K562 (cell line): ENCODE data around the gene NUP205. TPM values are rescaled to one million over a fixed set of nuclear protein-coding genes. Genes with fewer than 3 reads are reported as not detected.
A peak's percentile ranks its signal among the peaks of the same experiment; 100 is the strongest.

Experiments used
- ATAC-seq: fragments of 200-7000 bp; cut with Tn5 transposase; 3 replicates; pipeline ENCODE4 v1.9.1; 2020; ENCODE audit warnings: moderate library complexity
- BruUV-seq: library from RNA; stranded (reverse); fragments of 400-500 nt; replicated peaks from 2 replicates; lab custom pipeline; 2021; lab: Mats Ljungman, UMichigan
- CTCF ChIA-PET: fragments of 300-600 bp; formaldehyde crosslinking; extraction: SDS; loops from one replicate; lab custom pipeline; 2021; ENCODE audit warnings: low intra/inter-chr PET ratio; lab: Yijun Ruan, JAX
- POLR2A ChIA-PET: fragments of 300-600, 350-650 bp; sonication (Branson Sonifier 250); formaldehyde crosslinking; extraction: SDS; loops from one replicate; lab custom pipeline; 2021; ENCODE audit warnings: antibody characterized with exemption, inconsistent platforms; lab: Yijun Ruan, JAX
- DNase-seq, 4 experiments: peaks; one replicate each; pipeline versions ENCODE4 v3.0.0 to v3.0.0-alpha.2; 2011 to 2018; ENCODE audit warnings: low spot score in 3 of 4, mixed read lengths in 3 of 4; ENCODE audit errors: extremely low read depth in 1 of 4
- FAIRE-seq: peaks from 2 replicates; lab custom pipeline; 2011; peaks lifted over from hg19 to GRCh38; lab: Jason Lieb, UNC
- H2AFZ ChIP-seq: 2 replicates; pipeline ENCODE4 v1.6.0; 2011; ENCODE audit warnings: low read depth, low read length, control low read depth, inconsistent platforms
- H3K27ac ChIP-seq: fragments of 200-600 bp; 3 replicates; pipeline ENCODE4 v1.8.0; 2011; ENCODE audit warnings: low read depth, mild to moderate bottlenecking, control low read depth, inconsistent platforms, low read length, moderate library complexity, mixed read lengths; ENCODE audit errors: extremely low read depth
- H3K27me3 ChIP-seq, 2 experiments: fragments of 300-600 bp in 1 of 2; 2 replicates in 1 of 2; 3 replicates in 1 of 2; pipeline versions ENCODE4 v1.6.0 to v1.8.0; 2011; ENCODE audit warnings: inconsistent platforms in 2 of 2, low read length in 2 of 2, mild to moderate bottlenecking in 1 of 2, mixed read lengths in 1 of 2, moderate library complexity in 1 of 2; ENCODE audit not compliant: control insufficient read depth in 2 of 2, insufficient read depth in 2 of 2
- H3K36me3 ChIP-seq: fragments of 300-600 bp; 3 replicates; pipeline ENCODE4 v1.8.0; 2011; ENCODE audit warnings: mild to moderate bottlenecking, low read length, inconsistent platforms; ENCODE audit not compliant: control insufficient read depth, insufficient read depth
- H3K4me1 ChIP-seq, 2 experiments: fragments of 200-600 bp in 1 of 2; replicated peaks in 1 of 2; 2 replicates in 1 of 2; 3 replicates in 1 of 2; pipeline versions ENCODE4 v1.5.1 to v1.8.0; 2011; ENCODE audit warnings: inconsistent platforms in 2 of 2, low read length in 2 of 2, mild to moderate bottlenecking in 1 of 2, mixed read lengths in 1 of 2, moderate library complexity in 1 of 2; ENCODE audit not compliant: control insufficient read depth in 2 of 2, insufficient read depth in 2 of 2
- H3K4me2 ChIP-seq: 2 replicates; pipeline ENCODE4 v1.6.1; 2011; ENCODE audit warnings: low read length, control low read depth, inconsistent platforms, mixed read lengths; ENCODE audit not compliant: insufficient read depth
- H3K4me3 ChIP-seq: fragments of 200-600 bp; sonication (generic), shearing (Covaris generic); 2 replicates; pipeline ENCODE4 v1.5.1; 2016; ENCODE audit warnings: control low read depth, inconsistent platforms
- H3K79me2 ChIP-seq: fragments of 200-600 bp; 3 replicates; pipeline ENCODE4 v1.8.0; 2011; ENCODE audit warnings: low read length, inconsistent platforms; ENCODE audit not compliant: control insufficient read depth, insufficient read depth
- H3K9ac ChIP-seq, 2 experiments: 2 replicates each; pipeline versions ENCODE4 v1.6.0 to v1.6.1; 2011; ENCODE audit warnings: low read depth in 2 of 2, low read length in 2 of 2, control low read depth in 1 of 2, inconsistent platforms in 1 of 2, mild to moderate bottlenecking in 1 of 2, mixed read lengths in 1 of 2; ENCODE audit not compliant: insufficient read depth in 1 of 2
- H3K9me1 ChIP-seq: one replicate; pipeline ENCODE4 v1.6.0; 2011; ENCODE audit warnings: inconsistent platforms, mild to moderate bottlenecking, low read length, moderate library complexity; ENCODE audit not compliant: control insufficient read depth, insufficient read depth
- H3K9me3 ChIP-seq: replicated peaks from 2 replicates; pipeline ENCODE4 v1.5.1; 2011; ENCODE audit warnings: low read depth, low read length, inconsistent platforms; ENCODE audit not compliant: control insufficient read depth, insufficient read depth
- H4K20me1 ChIP-seq: replicated peaks from 2 replicates; pipeline ENCODE4 v1.6.1; 2011; ENCODE audit warnings: low read length, inconsistent platforms, mixed read lengths; ENCODE audit not compliant: control insufficient read depth, insufficient read depth
- MXI1 ChIP-seq: IDR thresholded peaks from 2 replicates; pipeline ENCODE4 v1.6.1; 2011; ENCODE audit warnings: low read depth, mild to moderate bottlenecking, improper control_type of control experiment, low read length
- RBM25 ChIP-seq: fragments of 200-400 bp; formaldehyde crosslinking; IDR thresholded peaks from 2 replicates; pipeline ENCODE4 v1.6.1; 2018; ENCODE audit warnings: low read length, low read depth, moderate library complexity; ENCODE audit not compliant: severe bottlenecking
- SNRNP70 ChIP-seq: fragments of 200-400 bp; formaldehyde crosslinking; optimal IDR thresholded peaks from 2 replicates; pipeline ENCODE3; 2017; ENCODE audit warnings: low read depth, low read length
- ZNF408 ChIP-seq: fragments of 250-450 bp; sonication (Bioruptor Pico); IDR thresholded peaks from 2 replicates; pipeline ENCODE4 v1.4.0; 2020; ENCODE audit warnings: low read depth, mild to moderate bottlenecking, moderate library complexity
- in situ Hi-C: fragments of 300-500 bp; cut with MboI; formaldehyde crosslinking; loops from 4 replicates; pipeline ENCODE4 v1.15.0; 2018; ENCODE audit warnings: inconsistent platforms, mixed read lengths
- intact Hi-C: fragments of 100-400 bp; cut with micrococcal nuclease; formaldehyde crosslinking; loops from 2 replicates; pipeline ENCODE4 v1.14.2; 2022
- polyA plus RNA-seq, 8 experiments: library from polyadenylated mRNA; depleted of rRNA in 4 of 8; stranded (reverse) in 5 of 8; unstranded in 3 of 8; fragments of >200 nt; fragmentation: Nextera tagmentation in 2 of 8; fragmentation: Illumina TruSeq in 1 of 8; extraction: Ambion mirVana in 2 of 8; extraction: Trizol in 1 of 8; gene quantifications; 2 replicates each; pipeline versions ENCODE4 v1.2.1 to v1.2.3, GENCODE V29; 2011 to 2014; ENCODE audit warnings: inconsistent platforms in 1 of 8, missing spikeins in 1 of 8
- total RNA-seq, 7 experiments: library from RNA; depleted of rRNA in 6 of 7; stranded (reverse); fragments of >200 nt in 6 of 7; fragmentation: Illumina TruSeq in 2 of 7; extraction: Trizol in 2 of 7; gene quantifications; 2 replicates each; pipeline versions ENCODE4 v1.2.1 to v1.2.3, GENCODE V29; 2011 to 2021; ENCODE audit warnings: low replicate concordance in 1 of 7
- TF ChIP-seq, protein P1 (sequence below): fragments of 250-450 bp; sonication (Bioruptor Pico); IDR thresholded peaks from 2 replicates; pipeline ENCODE4 v1.4.0; 2020; ENCODE audit warnings: mild to moderate bottlenecking
- TF ChIP-seq, protein P2 (sequence below): sonication (generic); formaldehyde crosslinking; IDR thresholded peaks from 2 replicates; pipeline ENCODE4 v1.8.0; 2023; ENCODE audit warnings: mild to moderate bottlenecking, missing genetic modification reagents
- TF ChIP-seq, protein P3 (sequence below): fragments of 250-450 bp; sonication (Bioruptor Pico); IDR thresholded peaks from 2 replicates; pipeline ENCODE4 v1.5.0; 2021; ENCODE audit warnings: mild to moderate bottlenecking, moderate library complexity

Gene NUP205
- total and polyA plus RNA-seq, 9 of the 15 experiments (the other 6 are each of a cell fraction or from before 2014, with no cell fraction given), result 101 to 282 (median 193) TPM

DNA sequence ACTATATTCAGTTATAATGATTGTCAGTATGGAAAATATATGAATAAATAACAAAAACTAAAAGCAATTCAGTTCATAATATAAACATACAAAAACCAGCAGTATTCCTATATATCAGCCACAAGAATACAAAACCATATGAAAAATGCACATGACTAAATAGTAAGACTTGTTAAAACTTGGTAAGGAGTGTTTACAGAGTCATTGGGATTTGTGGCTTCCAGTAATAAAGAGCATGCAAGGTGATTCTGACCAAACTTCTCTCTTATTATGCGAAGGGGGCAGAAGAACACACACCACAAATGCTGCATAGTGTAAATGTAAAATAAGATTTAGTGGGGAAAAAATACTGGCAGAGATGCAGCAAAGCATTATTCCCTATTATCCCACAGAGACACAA, 39.0 kb upstream of the NUP205 start (continued):
- TF ChIP-seq, protein P1, sequence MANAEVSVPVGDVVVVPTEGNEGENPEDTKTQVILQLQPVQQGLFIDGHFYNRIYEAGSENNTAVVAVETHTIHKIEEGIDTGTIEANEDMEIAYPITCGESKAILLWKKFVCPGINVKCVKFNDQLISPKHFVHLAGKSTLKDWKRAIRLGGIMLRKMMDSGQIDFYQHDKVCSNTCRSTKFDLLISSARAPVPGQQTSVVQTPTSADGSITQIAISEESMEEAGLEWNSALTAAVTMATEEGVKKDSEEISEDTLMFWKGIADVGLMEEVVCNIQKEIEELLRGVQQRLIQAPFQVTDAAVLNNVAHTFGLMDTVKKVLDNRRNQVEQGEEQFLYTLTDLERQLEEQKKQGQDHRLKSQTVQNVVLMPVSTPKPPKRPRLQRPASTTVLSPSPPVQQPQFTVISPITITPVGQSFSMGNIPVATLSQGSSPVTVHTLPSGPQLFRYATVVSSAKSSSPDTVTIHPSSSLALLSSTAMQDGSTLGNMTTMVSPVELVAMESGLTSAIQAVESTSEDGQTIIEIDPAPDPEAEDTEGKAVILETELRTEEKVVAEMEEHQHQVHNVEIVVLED (CRISPR knock-in tag), result no peak

GRCh38 chr7:135519233-135519688, 38.5 kb upstream of the NUP205 start:
- Histone ChIP-seq H2AFZ (peak overlapping the region; percentile 79), H3K9ac (peak overlapping the region; percentile 4 to 38; a peak in 2 of 4 replicates), H3K27me3 (no peaks in the 10 kb centered on the region), H3K4me2 (peak overlapping the region; percentile 54; the same call in 1 of the 2 replicates), H3K27ac (peak overlapping the region; percentile 67; the same call in 2 of the 3 replicates), H3K9me3 (no peaks in the 10 kb centered on the region), H3K36me3 (no peaks in the 10 kb centered on the region), H3K79me2 (no peaks in the 10 kb centered on the region), H3K9me1 (no peaks in the 10 kb centered on the region), H3K4me3 (no peak overlapping the region), H3K4me1 (peaks cover 19 to 21% of the 10 kb centered on the region in 2 experiments), H4K20me1 (no peaks in the 10 kb centered on the region)
- DNase-seq (peak in 2 of 4 experiments; percentile 65 to 75), ATAC-seq (peak; percentile 76), FAIRE-seq (peak; percentile 80)
- BruUV-seq, result no TSS peak
- POLR2A ChIA-PET, result interaction anchor here (0.6 to 2.6 kb wide), 3 partner anchors 11 to 45 kb away, joined by 3 to 15 read pairs (median 3); no protein-coding TSS in a partner anchor
- CTCF ChIA-PET, result no interaction called here
- in situ Hi-C loops, result loop anchor here (5.0 to 10.0 kb wide), 2 partner anchors 38 to 446 kb away; partner anchors contain the start of gene NUP205
- intact Hi-C loops, result loop anchor here (10.0 kb wide), 1 partner anchor 1646 kb away; no protein-coding TSS in a partner anchor
- TF ChIP-seq MXI1 (no peak), ZNF408 (CRISPR knock-in tag) (no peak), SNRNP70 (no peak), RBM25 (no peak)
- TF ChIP-seq, protein P2, sequence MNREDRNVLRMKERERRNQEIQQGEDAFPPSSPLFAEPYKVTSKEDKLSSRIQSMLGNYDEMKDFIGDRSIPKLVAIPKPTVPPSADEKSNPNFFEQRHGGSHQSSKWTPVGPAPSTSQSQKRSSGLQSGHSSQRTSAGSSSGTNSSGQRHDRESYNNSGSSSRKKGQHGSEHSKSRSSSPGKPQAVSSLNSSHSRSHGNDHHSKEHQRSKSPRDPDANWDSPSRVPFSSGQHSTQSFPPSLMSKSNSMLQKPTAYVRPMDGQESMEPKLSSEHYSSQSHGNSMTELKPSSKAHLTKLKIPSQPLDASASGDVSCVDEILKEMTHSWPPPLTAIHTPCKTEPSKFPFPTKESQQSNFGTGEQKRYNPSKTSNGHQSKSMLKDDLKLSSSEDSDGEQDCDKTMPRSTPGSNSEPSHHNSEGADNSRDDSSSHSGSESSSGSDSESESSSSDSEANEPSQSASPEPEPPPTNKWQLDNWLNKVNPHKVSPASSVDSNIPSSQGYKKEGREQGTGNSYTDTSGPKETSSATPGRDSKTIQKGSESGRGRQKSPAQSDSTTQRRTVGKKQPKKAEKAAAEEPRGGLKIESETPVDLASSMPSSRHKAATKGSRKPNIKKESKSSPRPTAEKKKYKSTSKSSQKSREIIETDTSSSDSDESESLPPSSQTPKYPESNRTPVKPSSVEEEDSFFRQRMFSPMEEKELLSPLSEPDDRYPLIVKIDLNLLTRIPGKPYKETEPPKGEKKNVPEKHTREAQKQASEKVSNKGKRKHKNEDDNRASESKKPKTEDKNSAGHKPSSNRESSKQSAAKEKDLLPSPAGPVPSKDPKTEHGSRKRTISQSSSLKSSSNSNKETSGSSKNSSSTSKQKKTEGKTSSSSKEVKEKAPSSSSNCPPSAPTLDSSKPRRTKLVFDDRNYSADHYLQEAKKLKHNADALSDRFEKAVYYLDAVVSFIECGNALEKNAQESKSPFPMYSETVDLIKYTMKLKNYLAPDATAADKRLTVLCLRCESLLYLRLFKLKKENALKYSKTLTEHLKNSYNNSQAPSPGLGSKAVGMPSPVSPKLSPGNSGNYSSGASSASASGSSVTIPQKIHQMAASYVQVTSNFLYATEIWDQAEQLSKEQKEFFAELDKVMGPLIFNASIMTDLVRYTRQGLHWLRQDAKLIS (CRISPR knock-in tag), result no peak
- TF ChIP-seq, protein P3, sequence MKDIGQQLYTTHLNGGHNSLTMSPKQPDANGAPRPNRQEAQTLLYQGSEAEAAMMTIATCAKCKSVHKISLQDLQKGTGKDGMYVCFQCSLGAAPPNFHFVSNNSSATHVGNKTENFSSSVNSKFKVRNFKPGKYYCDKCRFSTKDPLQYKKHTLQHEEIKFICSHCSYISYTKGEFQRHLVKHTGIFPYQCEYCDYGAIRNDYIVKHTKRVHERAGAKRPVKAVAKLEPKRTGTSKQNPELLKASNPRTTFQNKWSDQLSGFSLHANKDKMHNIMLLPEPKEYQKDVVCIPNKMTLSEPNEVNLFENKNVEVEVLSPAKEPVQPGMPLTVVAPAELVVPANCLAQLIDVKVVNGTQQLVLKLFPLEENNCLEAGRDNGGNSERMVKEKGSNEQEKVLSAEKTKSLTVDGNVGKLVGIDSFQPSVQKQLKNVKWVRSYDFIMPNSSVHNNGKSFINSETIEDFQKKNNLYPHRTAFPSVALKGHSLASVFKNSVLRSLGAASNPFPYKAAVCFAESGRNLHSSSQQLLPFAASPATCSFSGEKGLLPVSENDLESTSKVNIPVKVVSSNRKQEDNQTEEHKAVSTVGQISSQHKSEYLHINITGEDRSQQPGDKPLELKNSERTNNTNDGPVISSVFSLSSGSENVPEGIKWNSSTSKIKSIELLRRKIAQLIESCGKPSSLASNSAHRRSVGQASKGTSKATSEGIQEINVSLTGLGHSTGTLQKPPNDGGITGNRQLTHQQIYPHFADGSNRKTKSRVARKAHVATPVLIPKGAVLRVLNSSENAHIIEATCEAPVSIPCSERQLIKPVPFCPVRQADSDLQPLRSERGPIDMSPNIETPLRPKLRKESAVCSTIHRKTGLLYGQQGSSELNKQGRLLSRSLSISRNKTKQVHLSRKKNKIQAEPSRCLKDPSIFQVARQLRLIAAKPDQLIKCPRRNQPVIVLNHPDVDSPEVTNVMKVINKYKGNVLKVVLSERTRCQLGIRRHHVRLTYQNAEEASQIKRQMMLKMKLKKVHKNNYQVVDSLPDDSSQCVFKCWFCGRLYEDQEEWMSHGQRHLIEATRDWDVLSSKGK (CRISPR knock-in tag), result no peak
